ENCODE data around the gene C3orf70. TPM values are rescaled to one million over a fixed set of nuclear protein-coding genes. Genes with fewer than 3 reads are reported as not detected.

The C3orf70 gene
- total RNA-seq, 1 experiment from 2014 or later = 3.6 TPM

- no peak for DNase-seq (ENCODE audit: low read depth)
These were observed 65.4 kb downstream of the C3orf70 start for GRCh38 chr3:185087419-185087818.

GRCh38 chr3:185084901-185085300, 68.0 kb downstream of the C3orf70 start:
- DNase-seq (ENCODE audit: low read depth) = peak; percentile 41

- no peak for DNase-seq (ENCODE audit: low read depth)
These were observed 68.5 kb downstream of the C3orf70 start for GRCh38 chr3:185084402-185084801.

DNA sequence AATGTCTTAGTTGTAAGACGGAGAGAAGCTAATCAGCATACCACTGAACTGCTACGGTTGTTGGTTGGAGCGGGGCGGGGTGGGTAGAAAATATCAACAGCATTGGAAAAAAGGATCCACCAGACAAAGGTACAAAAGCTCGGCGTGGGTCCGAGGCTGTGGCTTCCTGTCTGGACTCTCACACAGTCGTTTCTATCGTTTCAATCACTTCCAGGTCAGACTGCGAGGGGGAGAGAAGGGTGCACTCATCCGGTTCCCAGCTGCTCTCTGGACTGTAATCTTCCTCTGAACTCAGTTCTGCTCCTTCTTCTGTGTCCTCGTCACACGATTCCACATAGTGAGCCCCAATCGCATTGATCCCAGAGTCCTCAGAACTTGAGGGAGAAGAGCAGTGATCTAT, 70.0 kb downstream of the C3orf70 start:
- no peak for DNase-seq (ENCODE audit: low read depth)

DNA sequence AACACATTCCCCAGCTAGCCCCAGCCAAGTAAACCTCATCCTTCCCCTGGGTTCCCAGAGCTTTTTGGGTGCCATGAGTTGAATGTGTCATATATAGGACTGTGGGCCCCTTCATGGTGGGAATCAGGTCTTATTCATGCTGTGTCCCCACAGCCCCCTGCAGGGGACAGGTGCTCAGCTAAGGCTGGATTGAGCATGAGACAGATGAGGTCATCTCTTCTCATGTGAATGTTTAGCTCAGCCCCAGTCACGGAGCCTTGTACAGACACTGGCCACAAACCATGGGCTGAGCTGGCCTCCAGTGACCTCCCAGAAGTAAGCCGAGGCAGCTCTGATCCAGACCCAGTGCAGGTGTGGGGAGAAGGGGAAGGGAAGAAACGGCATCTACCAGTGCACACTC, 70.7 kb downstream of the C3orf70 start:
- DNase-seq (ENCODE audit: low read depth) = no peak

- DNase-seq (ENCODE audit: low read depth) = no peak
These were observed 71.3 kb downstream of the C3orf70 start for GRCh38 chr3:185081521-185081920.

DNA sequence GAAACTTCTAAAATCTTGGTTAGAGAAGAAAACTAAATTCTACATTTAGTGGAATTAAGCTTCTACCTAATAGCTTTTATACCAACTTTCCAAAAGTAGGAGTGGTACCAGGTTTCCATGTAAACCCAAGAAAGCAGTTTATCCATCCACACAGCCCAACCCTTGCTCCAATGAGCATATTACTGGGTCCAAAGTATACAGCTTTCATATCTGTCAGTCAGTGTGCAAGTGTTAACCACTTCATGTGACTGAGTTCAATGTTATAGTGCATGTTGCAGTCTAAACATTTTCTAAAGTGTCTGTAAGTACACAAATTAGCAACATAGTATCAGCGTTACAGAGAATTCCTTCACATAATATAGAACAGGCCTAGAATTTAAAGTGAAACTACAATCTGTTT, 73.2 kb downstream of the C3orf70 start:
- DNase-seq (ENCODE audit: low read depth) = no peak

DNA sequence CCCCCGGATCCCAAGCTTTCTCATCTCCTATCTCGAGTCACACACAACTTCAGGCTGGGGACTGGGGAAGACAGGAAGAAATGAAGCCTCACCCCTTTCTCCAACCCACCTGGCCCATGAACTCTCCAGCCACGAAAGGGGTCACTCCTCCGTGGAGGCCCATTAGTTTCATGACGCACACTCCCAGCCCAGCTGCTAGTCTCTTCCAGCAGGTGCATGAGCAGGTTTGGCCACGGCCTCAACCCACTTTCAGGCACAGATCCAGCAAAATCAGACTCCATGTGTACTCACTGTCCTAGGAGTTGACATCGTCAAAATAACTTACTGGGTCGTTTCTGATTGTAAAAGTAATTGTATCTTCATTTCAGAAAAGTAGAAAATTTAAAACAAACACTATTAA, 76.6 kb downstream of the C3orf70 start:
- DNase-seq (ENCODE audit: low read depth) = no peak

GRCh38 chr3:185075547-185075946, 77.3 kb downstream of the C3orf70 start:
- DNase-seq (ENCODE audit: low read depth) = no peak

DNA sequence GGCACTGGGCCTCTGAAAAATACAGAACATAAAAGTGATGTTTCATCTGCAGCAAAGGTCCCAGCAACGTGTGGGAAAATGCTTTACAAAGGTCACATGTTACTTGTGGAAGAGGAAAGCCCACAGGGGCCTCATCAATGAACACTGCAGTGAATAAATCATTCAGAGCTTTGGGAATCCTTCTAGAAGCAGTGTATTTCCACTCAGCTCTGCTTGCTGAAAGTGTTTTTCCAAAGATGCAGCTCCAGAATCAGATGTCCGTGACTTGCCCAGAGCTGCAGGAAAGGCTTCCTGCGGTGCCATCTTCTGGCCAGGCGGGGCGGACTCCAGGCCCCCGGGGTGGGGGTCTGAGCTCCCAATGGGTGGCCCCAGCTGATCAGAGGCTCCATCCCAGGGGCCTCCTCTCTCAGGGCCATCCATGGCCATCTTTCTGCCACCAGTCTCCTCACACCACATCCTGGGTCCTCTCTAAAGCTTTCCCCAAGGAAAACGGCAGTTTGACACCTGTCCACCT, 81.5 kb downstream of the C3orf70 start:
- DNase-seq (ENCODE audit: low read depth) = no peak

DNA sequence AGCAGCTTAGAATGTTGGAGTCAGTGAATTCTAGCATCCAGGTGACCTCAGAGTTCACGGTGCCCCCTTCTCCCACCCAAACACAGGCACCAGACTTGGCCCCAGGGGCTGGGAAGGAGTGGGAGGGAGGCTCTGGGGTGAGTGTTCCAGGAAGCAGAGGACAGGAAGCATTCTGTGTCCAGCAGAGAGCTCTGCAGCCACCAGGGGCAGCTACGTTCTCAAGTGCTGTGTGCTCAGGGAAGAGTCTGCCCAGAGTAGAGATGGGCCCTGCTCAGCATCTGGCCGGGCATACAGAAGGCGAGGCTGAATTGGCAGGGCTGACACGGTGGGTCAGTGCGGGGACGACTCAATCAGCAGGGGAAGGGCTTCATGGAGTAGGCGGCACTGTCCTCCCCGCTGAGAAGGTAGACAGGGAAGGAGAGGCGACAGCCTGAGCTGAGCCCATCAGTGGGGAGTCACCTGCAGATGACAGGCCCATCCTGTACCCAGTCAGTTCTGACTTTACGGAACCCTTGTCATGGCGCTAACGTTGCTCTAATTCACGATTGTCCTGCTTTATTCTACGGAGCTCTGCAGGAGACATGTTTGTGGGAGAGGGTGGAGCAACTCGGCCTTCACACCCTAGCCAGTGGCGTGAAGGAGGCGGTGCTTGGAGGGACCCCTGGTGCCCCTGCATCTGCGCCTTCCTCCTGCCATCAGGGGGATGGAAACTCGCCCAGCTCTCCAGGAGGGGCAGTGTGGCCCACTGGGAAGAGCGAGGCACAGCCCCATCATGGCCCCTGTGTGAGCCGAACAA, 82.2 kb downstream of the C3orf70 start:
- DNase-seq (ENCODE audit: low read depth) = peak; percentile 54

- no peak for DNase-seq (ENCODE audit: low read depth)
These were observed 83.5 kb downstream of the C3orf70 start for GRCh38 chr3:185069037-185070030.

DNA sequence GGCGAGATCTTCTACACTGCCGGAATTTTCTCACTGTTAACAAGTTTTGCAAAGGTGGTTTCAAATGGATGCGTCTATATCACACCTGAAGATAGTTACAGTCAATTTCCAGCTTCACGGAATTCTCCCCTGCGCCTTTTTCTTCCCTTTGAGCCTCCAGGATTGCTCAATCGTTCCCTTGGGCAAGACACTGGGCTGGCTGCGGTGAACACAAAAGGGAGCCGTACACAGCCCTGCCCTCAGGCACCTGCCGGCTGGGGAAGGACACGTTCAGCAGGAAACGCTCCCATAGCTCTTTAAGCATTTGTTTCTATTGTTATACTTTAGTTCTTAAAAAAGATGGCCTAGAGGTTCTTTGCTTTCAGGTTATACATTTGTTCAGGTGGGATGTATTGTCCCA, 85.7 kb downstream of the C3orf70 start:
- DNase-seq (ENCODE audit: low read depth) = no peak

GRCh38 chr3:185066251-185066650, 86.6 kb downstream of the C3orf70 start:
- no peak for DNase-seq (ENCODE audit: low read depth)

DNA sequence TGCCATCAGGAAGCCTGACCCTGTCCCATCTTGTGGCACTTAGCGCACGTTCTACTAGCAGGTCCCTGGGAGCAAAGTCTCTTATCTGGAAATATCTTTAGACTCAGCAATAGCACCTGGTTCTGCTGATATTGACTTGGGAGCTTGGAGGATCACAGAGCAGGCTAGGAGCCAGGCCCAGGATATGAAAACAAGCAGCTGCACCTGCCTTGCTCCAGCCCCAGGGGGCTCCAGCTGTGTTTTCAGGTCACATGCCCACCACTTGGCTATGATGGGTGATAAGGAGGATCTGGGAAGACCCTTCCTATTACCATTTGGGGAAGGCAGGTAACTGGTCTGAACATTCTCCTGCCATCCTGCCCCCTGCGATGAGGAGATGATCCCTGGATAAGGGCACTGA, 87.8 kb downstream of the C3orf70 start:
- no peak for DNase-seq (ENCODE audit: low read depth)

GRCh38 chr3:185063431-185063830, 89.4 kb downstream of the C3orf70 start:
- DNase-seq (ENCODE audit: low read depth) = no peak

DNA sequence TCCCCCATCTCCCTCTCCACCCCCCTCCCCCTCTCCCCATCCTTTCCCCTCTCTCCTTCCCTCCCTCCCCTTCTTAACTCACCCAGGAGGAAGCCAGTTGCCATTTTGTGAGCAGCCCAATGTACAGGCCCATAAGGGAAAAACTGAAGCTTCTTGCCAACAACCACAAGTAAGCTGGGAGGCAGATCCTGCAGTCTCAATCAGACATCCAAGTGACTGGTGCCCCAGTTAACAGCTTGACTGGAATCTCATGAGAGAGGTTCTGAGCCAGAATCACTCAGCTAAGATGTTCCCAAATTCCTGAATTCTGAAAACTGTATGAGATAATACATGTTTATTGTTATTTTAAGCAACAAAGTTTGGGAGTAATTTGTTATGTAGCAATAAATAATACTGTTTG, 90.7 kb downstream of the C3orf70 start:
- no peak for DNase-seq (ENCODE audit: low read depth)

- no peak for DNase-seq (ENCODE audit: low read depth)
These were observed 92.2 kb downstream of the C3orf70 start for GRCh38 chr3:185060655-185061054.

GRCh38 chr3:185059766-185060165, 93.1 kb downstream of the C3orf70 start:
- no peak for DNase-seq (ENCODE audit: low read depth)

GRCh38 chr3:185058796-185059195, 94.1 kb downstream of the C3orf70 start:
- no peak for DNase-seq (ENCODE audit: low read depth)

DNA sequence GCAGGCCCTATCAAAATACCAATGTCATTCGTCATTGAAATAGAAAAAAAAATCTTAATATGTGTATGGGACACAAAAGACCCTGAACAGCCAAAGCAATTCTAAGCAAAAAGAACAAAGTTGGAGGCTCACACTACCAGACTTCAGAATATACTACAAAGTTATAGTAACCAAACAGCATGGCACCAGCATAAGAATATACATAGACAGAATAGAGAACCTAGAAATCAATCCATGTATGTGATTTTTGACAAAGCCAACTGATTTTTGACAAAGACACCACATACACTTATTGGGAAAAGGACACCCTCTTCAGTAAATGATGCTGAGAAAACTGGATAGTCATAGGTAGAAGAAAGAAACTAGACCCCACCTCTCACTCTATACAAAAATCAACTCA, 95.0 kb downstream of the C3orf70 start:
- DNase-seq (ENCODE audit: low read depth) = no peak

DNA sequence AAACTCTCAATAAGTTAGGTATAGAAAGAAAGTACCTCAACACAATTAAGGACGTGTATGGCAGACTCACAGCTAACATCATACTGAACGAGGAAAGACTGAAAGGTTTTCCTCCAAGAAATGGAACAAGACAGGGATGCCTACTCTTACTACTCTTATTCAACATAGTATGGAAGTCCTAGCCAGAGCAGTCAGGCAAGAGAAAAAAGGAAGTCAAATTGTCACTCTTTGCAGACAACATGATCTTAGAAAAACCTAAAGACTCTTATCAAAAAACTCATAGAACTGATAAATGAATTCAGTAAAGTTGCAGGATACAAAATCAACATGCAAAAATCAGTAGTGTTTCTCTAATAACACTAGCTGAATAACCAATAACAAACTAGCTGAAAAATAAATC, 96.0 kb downstream of the C3orf70 start:
- no peak for DNase-seq (ENCODE audit: low read depth)

DNA sequence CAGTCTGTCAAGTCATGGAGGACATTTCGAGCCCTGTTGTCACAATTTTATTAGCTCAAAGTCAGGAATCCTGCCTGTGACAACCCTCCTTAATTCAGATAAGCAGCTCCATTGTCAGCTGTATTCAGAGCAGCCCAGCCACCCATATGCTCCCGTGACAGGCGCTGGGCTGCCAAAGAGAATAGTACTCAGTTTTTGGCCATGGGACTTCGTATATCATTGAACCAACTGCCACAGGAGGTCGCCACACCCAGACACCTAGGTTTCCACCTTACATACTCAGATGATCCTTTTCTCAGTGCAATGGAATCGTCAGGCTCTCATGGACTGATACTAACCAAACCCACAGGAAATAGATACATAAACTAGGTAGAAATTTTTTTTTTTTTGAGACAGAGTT, 100.2 kb downstream of the C3orf70 start:
- DNase-seq (ENCODE audit: low read depth) = no peak
